ENCODE data around the gene PLPPR1. TPM values are rescaled to one million over a fixed set of nuclear protein-coding genes. Genes with fewer than 3 reads are reported as not detected.

The PLPPR1 gene
- total and polyA plus RNA-seq, 5 donors = not detected

GRCh38 chr9:101246691-101247090 lies 218.2 kb downstream of the PLPPR1 start:
- 33% methylated on average over 1 of the region's 1 CpG for WGBS
- H3K27ac ChIP-seq (ENCODE audit: low read length) = no peak overlapping the region
- ATAC-seq = no peak

GRCh38 chr9:101247297-101247696 lies 218.8 kb downstream of the PLPPR1 start:
- WGBS = 72% methylated on average over 2 of the region's 2 CpGs
- no peaks in the 10 kb centered on the region for H3K9me3 ChIP-seq (ENCODE audit: control insufficient read depth, low read length)
- H3K4me3 ChIP-seq (ENCODE audit: low read length) = no peak overlapping the region
- no peaks in the 10 kb centered on the region for H3K4me1 ChIP-seq (ENCODE audit: control insufficient read depth, insufficient read depth, low read length)
- H3K27ac ChIP-seq (ENCODE audit: low read length) = no peak overlapping the region
- H3K27me3 ChIP-seq (ENCODE audit: control insufficient read depth, insufficient read depth) = no peaks in the 10 kb centered on the region
- DNase-seq (no peak), ATAC-seq (no peak)
- intact Hi-C loops (cut with DNase I) = no loop called here

More at GRCh38 chr9:101246691-101247090, 218.2 kb downstream of the PLPPR1 start:
- H3K4me1 ChIP-seq (ENCODE audit: control insufficient read depth, insufficient read depth, low read length) = no peaks in the 10 kb centered on the region
- H3K9me3 ChIP-seq (ENCODE audit: control insufficient read depth, low read length) = no peaks in the 10 kb centered on the region
- DNase-seq = no peak
- H3K27me3 ChIP-seq (ENCODE audit: control insufficient read depth, insufficient read depth) = no peaks in the 10 kb centered on the region
- intact Hi-C loops (cut with DNase I) = no loop called here
- H3K4me3 ChIP-seq (ENCODE audit: low read length) = no peak overlapping the region

GRCh38 chr9:101254733-101255433 lies 226.4 kb downstream of the PLPPR1 start:
- Histone ChIP-seq H3K27ac (ENCODE audit: low read length) (no peak overlapping the region), H3K4me1 (ENCODE audit: control insufficient read depth, insufficient read depth, low read length) (no peaks in the 10 kb centered on the region), H3K27me3 (ENCODE audit: control insufficient read depth, insufficient read depth) (no peaks in the 10 kb centered on the region), H3K4me3 (ENCODE audit: low read length) (no peak overlapping the region), H3K9me3 (ENCODE audit: control insufficient read depth, low read length) (no peaks in the 10 kb centered on the region)
- DNase-seq = no peak
- intact Hi-C loops (cut with DNase I) = no loop called here
- 58% methylated on average over 1 of the region's 1 CpG for WGBS
- ATAC-seq = no peak

GRCh38 chr9:101264727-101265126 lies 236.2 kb downstream of the PLPPR1 start:
- Histone ChIP-seq H3K27me3 (ENCODE audit: control insufficient read depth, insufficient read depth) (no peaks in the 10 kb centered on the region), H3K27ac (ENCODE audit: low read length) (no peak overlapping the region), H3K4me3 (ENCODE audit: low read length) (no peak overlapping the region), H3K9me3 (ENCODE audit: control insufficient read depth, low read length) (no peaks in the 10 kb centered on the region), H3K4me1 (ENCODE audit: control insufficient read depth, insufficient read depth, low read length) (no peaks in the 10 kb centered on the region)
- no peak for DNase-seq
- ATAC-seq = no peak
- intact Hi-C loops (cut with DNase I) = no loop called here

GRCh38 chr9:101265261-101265660 lies 236.7 kb downstream of the PLPPR1 start:
- no peak for ATAC-seq
- no peaks in the 10 kb centered on the region for H3K4me1 ChIP-seq (ENCODE audit: control insufficient read depth, insufficient read depth, low read length)

GRCh38 chr9:101268426-101268825 lies 239.9 kb downstream of the PLPPR1 start:
- WGBS = 67% methylated on average over 1 of the region's 1 CpG
- Histone ChIP-seq H3K9me3 (ENCODE audit: control insufficient read depth, low read length) (no peaks in the 10 kb centered on the region), H3K27ac (ENCODE audit: low read length) (no peak overlapping the region), H3K4me3 (ENCODE audit: low read length) (no peak overlapping the region), H3K4me1 (ENCODE audit: control insufficient read depth, insufficient read depth, low read length) (no peaks in the 10 kb centered on the region), H3K27me3 (ENCODE audit: control insufficient read depth, insufficient read depth) (no peaks in the 10 kb centered on the region)
- intact Hi-C loops (cut with DNase I) = no loop called here
- DNase-seq (no peak), ATAC-seq (no peak)

More at GRCh38 chr9:101265261-101265660, 236.7 kb downstream of the PLPPR1 start:
- H3K4me3 ChIP-seq (ENCODE audit: low read length) = no peak overlapping the region
- DNase-seq = no peak
- H3K27ac ChIP-seq (ENCODE audit: low read length) = no peak overlapping the region
- intact Hi-C loops (cut with DNase I) = no loop called here
- H3K27me3 ChIP-seq (ENCODE audit: control insufficient read depth, insufficient read depth) = no peaks in the 10 kb centered on the region
- H3K9me3 ChIP-seq (ENCODE audit: control insufficient read depth, low read length) = no peaks in the 10 kb centered on the region

GRCh38 chr9:101269591-101270283 lies 241.2 kb downstream of the PLPPR1 start:
- Histone ChIP-seq H3K27me3 (ENCODE audit: control insufficient read depth, insufficient read depth) (no peaks in the 10 kb centered on the region), H3K9me3 (ENCODE audit: control insufficient read depth, low read length) (no peaks in the 10 kb centered on the region), H3K27ac (ENCODE audit: low read length) (no peak overlapping the region), H3K4me1 (ENCODE audit: control insufficient read depth, insufficient read depth, low read length) (no peaks in the 10 kb centered on the region), H3K4me3 (ENCODE audit: low read length) (no peak overlapping the region)
- intact Hi-C loops (cut with DNase I) = no loop called here
- DNase-seq = no peak
- ATAC-seq = no peak
- WGBS = 80% methylated on average over 9 of the region's 9 CpGs

GRCh38 chr9:101270302-101270701 lies 241.8 kb downstream of the PLPPR1 start:
- 43% methylated on average over 2 of the region's 2 CpGs for WGBS
- Histone ChIP-seq H3K9me3 (ENCODE audit: control insufficient read depth, low read length) (no peaks in the 10 kb centered on the region), H3K27me3 (ENCODE audit: control insufficient read depth, insufficient read depth) (no peaks in the 10 kb centered on the region), H3K27ac (ENCODE audit: low read length) (no peak overlapping the region), H3K4me3 (ENCODE audit: low read length) (no peak overlapping the region), H3K4me1 (ENCODE audit: control insufficient read depth, insufficient read depth, low read length) (no peaks in the 10 kb centered on the region)
- ATAC-seq (no peak), DNase-seq (no peak)
- intact Hi-C loops (cut with DNase I) = no loop called here

- DNase-seq (no peak), ATAC-seq (no peak)
- Histone ChIP-seq H3K9me3 (ENCODE audit: control insufficient read depth, low read length) (no peaks in the 10 kb centered on the region), H3K4me1 (ENCODE audit: control insufficient read depth, insufficient read depth, low read length) (no peaks in the 10 kb centered on the region), H3K27me3 (ENCODE audit: control insufficient read depth, insufficient read depth) (no peaks in the 10 kb centered on the region), H3K27ac (ENCODE audit: low read length) (no peak overlapping the region), H3K4me3 (ENCODE audit: low read length) (no peak overlapping the region)
- intact Hi-C loops (cut with DNase I) = no loop called here
- 85% methylated on average over 3 of the region's 3 CpGs for WGBS
These were observed 242.6 kb downstream of the PLPPR1 start for GRCh38 chr9:101271102-101271501.

GRCh38 chr9:101274971-101275768 lies 246.6 kb downstream of the PLPPR1 start:
- Histone ChIP-seq H3K9me3 (ENCODE audit: control insufficient read depth, low read length) (peaks cover 2% of the 10 kb centered on the region), H3K27ac (ENCODE audit: low read length) (no peak overlapping the region), H3K4me3 (ENCODE audit: low read length) (no peak overlapping the region), H3K4me1 (ENCODE audit: control insufficient read depth, insufficient read depth, low read length) (no peaks in the 10 kb centered on the region), H3K27me3 (ENCODE audit: control insufficient read depth, insufficient read depth) (no peaks in the 10 kb centered on the region)
- ATAC-seq (no peak), DNase-seq (no peak)
- WGBS = 88% methylated on average over 8 of the region's 8 CpGs
- intact Hi-C loops (cut with DNase I) = no loop called here

- no peak overlapping the region for H3K4me3 ChIP-seq (ENCODE audit: low read length)
- no peaks in the 10 kb centered on the region for H3K27me3 ChIP-seq (ENCODE audit: control insufficient read depth, insufficient read depth)
- H3K27ac ChIP-seq (ENCODE audit: low read length) = no peak overlapping the region
- ATAC-seq (no peak), DNase-seq (no peak)
- H3K4me1 ChIP-seq (ENCODE audit: control insufficient read depth, insufficient read depth, low read length) = no peaks in the 10 kb centered on the region
- intact Hi-C loops (cut with DNase I) = no loop called here
- WGBS = 83% methylated on average over 6 of the region's 6 CpGs
- peaks cover 2% of the 10 kb centered on the region for H3K9me3 ChIP-seq (ENCODE audit: control insufficient read depth, low read length)
These were observed 247.3 kb downstream of the PLPPR1 start for GRCh38 chr9:101275769-101276250.

Data from right cardiac atrium (tissue), 5 donors.